HepG2 (cell line): ENCODE data around the gene UBTD1. TPM values are rescaled to one million over a fixed set of nuclear protein-coding genes. Genes with fewer than 3 reads are reported as not detected.

ENCODE experiments used
- ATAC-seq: fragments of 200-7000 bp; cut with Tn5 transposase; 3 replicates; pipeline ENCODE4 v1.9.1; 2020; ENCODE audit warnings: mild to moderate bottlenecking, moderate library complexity
- BruUV-seq: library from RNA; stranded (reverse); fragments of 400-500 nt; replicated peaks from 2 replicates; lab custom pipeline; 2021; lab: Mats Ljungman, UMichigan
- CTCF ChIA-PET: fragments of 300-600 bp; formaldehyde crosslinking; extraction: SDS; loops from one replicate; lab custom pipeline; 2021; ENCODE audit warnings: low total read pairs, inconsistent platforms, low intra/inter-chr PET ratio; lab: Yijun Ruan, JAX
- POLR2A ChIA-PET: fragments of 350-600 bp; sonication (Branson Sonifier 250); formaldehyde crosslinking; loops from one replicate; lab custom pipeline; 2020; ENCODE audit warnings: antibody characterized with exemption, inconsistent platforms; lab: Yijun Ruan, JAX
- DNase-seq: peaks from one replicate; pipeline ENCODE4 v3.0.0-alpha.2; 2015; ENCODE audit warnings: low spot score
- FAIRE-seq: peaks from 3 replicates; lab custom pipeline; 2011; peaks lifted over from hg19 to GRCh38; lab: Jason Lieb, UNC
- H2AFZ ChIP-seq: one replicate; pipeline ENCODE4 v1.6.1; 2011; ENCODE audit warnings: low read length, inconsistent platforms
- H3K27ac ChIP-seq: fragments of 300-600 bp; 3 replicates; pipeline ENCODE4 v1.8.0; 2011; ENCODE audit warnings: mixed run types, mild to moderate bottlenecking, mixed read lengths, low read length, inconsistent platforms; ENCODE audit not compliant: insufficient read depth; ENCODE audit errors: extremely low read length
- H3K27me3 ChIP-seq, 2 experiments: fragments of 200-600 bp in 1 of 2; 2 replicates in 1 of 2; 3 replicates in 1 of 2; pipeline versions ENCODE4 v1.6.0 to v1.8.0; 2011; ENCODE audit warnings: low read length in 2 of 2, mild to moderate bottlenecking in 2 of 2, moderate library complexity in 2 of 2, inconsistent platforms in 1 of 2; ENCODE audit not compliant: insufficient read depth in 2 of 2, control insufficient read depth in 1 of 2
- H3K36me3 ChIP-seq, 2 experiments: fragments of 200-600 bp in 1 of 2; replicated peaks in 1 of 2; 2 replicates in 1 of 2; 3 replicates in 1 of 2; pipeline versions ENCODE4 v1.5.1 to v1.8.0; 2011; ENCODE audit warnings: low read length in 2 of 2, inconsistent platforms in 1 of 2; ENCODE audit not compliant: insufficient read depth in 2 of 2, control insufficient read depth in 1 of 2
- H3K4me1 ChIP-seq: 2 replicates; pipeline ENCODE4 v1.5.1; 2012; ENCODE audit warnings: low read length, inconsistent platforms; ENCODE audit not compliant: insufficient read depth
- H3K4me2 ChIP-seq: 2 replicates; pipeline ENCODE4 v1.6.0; 2011; ENCODE audit warnings: low read depth, low read length, inconsistent platforms
- H3K4me3 ChIP-seq, 3 experiments: fragments of 200-600 bp in 1 of 3; sonication (generic), shearing (Covaris generic) in 1 of 3; replicated peaks in 1 of 3; 2 replicates each; pipeline ENCODE4 v1.5.1; 2011 to 2016; ENCODE audit warnings: low read length in 3 of 3, inconsistent platforms in 2 of 3, low read depth in 2 of 3, mild to moderate bottlenecking in 2 of 3, control low read depth in 1 of 3, mixed read lengths in 1 of 3; ENCODE audit not compliant: insufficient read depth in 1 of 3
- H3K79me2 ChIP-seq: one replicate; pipeline ENCODE4 v1.6.1; 2011; ENCODE audit warnings: low read length, inconsistent platforms; ENCODE audit not compliant: insufficient read depth
- H3K9ac ChIP-seq: 2 replicates; pipeline ENCODE4 v1.6.0; 2011; ENCODE audit warnings: mild to moderate bottlenecking, low read depth, low read length, inconsistent platforms; ENCODE audit not compliant: insufficient read depth
- H3K9me3 ChIP-seq: 2 replicates; pipeline ENCODE4 v1.5.1; 2012; ENCODE audit warnings: mild to moderate bottlenecking, low read length
- H4K20me1 ChIP-seq: 2 replicates; pipeline ENCODE4 v1.6.0; 2011; ENCODE audit warnings: inconsistent platforms, mild to moderate bottlenecking, low read length, moderate library complexity; ENCODE audit not compliant: insufficient read depth
- CENPX ChIP-seq: sonication (generic); formaldehyde crosslinking; IDR thresholded peaks from 2 replicates; pipeline ENCODE4 v1.9.0; 2021; ENCODE audit warnings: mild to moderate bottlenecking, missing genetic modification reagents, moderate library complexity
- SMARCE1 ChIP-seq: fragments of 450-650 bp; IDR thresholded peaks from 2 replicates; pipeline ENCODE4 v1.6.1; 2017; ENCODE audit warnings: borderline replicate concordance
- ZNF235 ChIP-seq: sonication (generic); formaldehyde crosslinking; IDR thresholded peaks from 2 replicates; pipeline ENCODE4 v1.8.1; 2023; ENCODE audit warnings: mild to moderate bottlenecking, missing genetic modification reagents, borderline replicate concordance
- ZNF589 ChIP-seq: sonication (generic); formaldehyde crosslinking; conservative IDR thresholded peaks from 2 replicates; pipeline ENCODE4 v1.8.0; 2022; ENCODE audit warnings: mild to moderate bottlenecking, moderate library complexity, missing genetic modification reagents
- ZNF788 ChIP-seq: sonication (generic); formaldehyde crosslinking; IDR thresholded peaks from 2 replicates; pipeline ENCODE4 v1.5.0; 2020; ENCODE audit warnings: mild to moderate bottlenecking, missing genetic modification reagents, borderline replicate concordance
- WGBS: methylation state at CpG from one replicate; pipeline ENCODE4 v1.1.6; 2017; ENCODE audit warnings: low lambda C conversion rate; 5-methylcytosine and 5-hydroxymethylcytosine counted together
- in situ Hi-C: cut with HindIII; loops from 2 replicates; pipeline ENCODE4 v1.10.0; 2017; ENCODE audit warnings: low pct_unique_long_range_greater_than_20kb; ENCODE audit not compliant: extremely low pct_ligation_motif_present
- intact Hi-C: fragments of 100-400 bp; cut with micrococcal nuclease; formaldehyde crosslinking; loops from one replicate; pipeline ENCODE4 v1.10.0; 2022; ENCODE audit not compliant: unreplicated experiment
- polyA plus RNA-seq, 8 experiments: library from polyadenylated mRNA; depleted of rRNA in 3 of 8; stranded (reverse) in 7 of 8; unstranded in 1 of 8; fragments of >200 nt; fragmentation: Illumina TruSeq in 4 of 8; extraction: Trizol in 4 of 8; gene quantifications; 2 replicates each; pipeline versions ENCODE4 v1.2.1 to v1.2.3, GENCODE V29; 2011 to 2016; ENCODE audit warnings: low read depth in 4 of 8, missing spikeins in 1 of 8, mixed read lengths in 1 of 8; ENCODE audit not compliant: insufficient read depth in 1 of 8
- total RNA-seq, 5 experiments: library from RNA; depleted of rRNA; stranded (reverse); fragments of >200 nt; fragmentation: Illumina TruSeq; extraction: Trizol; gene quantifications; 2 replicates each; pipeline ENCODE4 v1.2.3, GENCODE V29; 2016; ENCODE audit warnings: low read depth in 1 of 5
- TF ChIP-seq, protein P1 (sequence below): sonication (generic); formaldehyde crosslinking; IDR thresholded peaks from 2 replicates; pipeline ENCODE4 v1.4.0; 2020; ENCODE audit warnings: mild to moderate bottlenecking, low read depth, missing genetic modification reagents
- TF ChIP-seq, protein P2 (sequence below): sonication (generic); formaldehyde crosslinking; IDR thresholded peaks from 2 replicates; pipeline ENCODE4 v1.9.0; 2021; ENCODE audit warnings: mild to moderate bottlenecking, missing genetic modification reagents
- TF ChIP-seq, protein P3 (sequence below): IDR thresholded peaks from 2 replicates; pipeline ENCODE4 v1.6.1; 2016; ENCODE audit warnings: missing biosample characterization, missing genetic modification reagents, low read depth

The UBTD1 gene
- total and polyA plus RNA-seq, 2 of the 13 experiments (the other 11 are each of a cell fraction or from before 2014, with no cell fraction given) = 7.9 to 10.0 TPM

DNA sequence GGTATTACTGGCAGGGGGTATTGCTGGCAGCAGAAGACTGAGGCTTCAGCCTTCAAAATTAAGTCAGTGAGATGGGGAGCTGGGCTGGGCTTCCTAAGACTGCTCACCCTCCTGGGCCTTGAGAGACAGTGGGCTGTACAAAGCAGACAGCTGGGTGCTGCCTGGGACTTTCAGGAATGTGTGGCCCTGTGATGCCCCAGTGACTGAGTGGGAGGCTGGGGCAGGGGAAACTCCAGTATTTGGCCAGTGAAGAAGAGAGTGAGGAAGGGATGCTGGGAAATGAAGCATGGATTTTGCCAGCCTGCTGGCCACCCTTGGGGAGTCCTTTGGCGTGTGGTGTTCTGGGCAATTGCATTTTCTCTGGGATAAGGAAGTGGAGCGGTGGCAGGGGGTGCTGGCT lies 74.3 kb downstream of the UBTD1 start:
- ChIA-PET CTCF (interaction anchor here (0.6 to 2.7 kb wide), 3 partner anchors 37 to 158 kb away, joined by 4 to 46 read pairs (median 7); no protein-coding TSS in a partner anchor), POLR2A (interaction anchor here (1.2 to 2.1 kb wide), 3 partner anchors 12 to 102 kb away, joined by 3 to 10 read pairs (median 8); partner anchors contain the start of genes HOGA1 and PI4K2A)
- H3K4me2 ChIP-seq = no peak overlapping the region
- no peak for DNase-seq
- TF ChIP-seq, protein P1, sequence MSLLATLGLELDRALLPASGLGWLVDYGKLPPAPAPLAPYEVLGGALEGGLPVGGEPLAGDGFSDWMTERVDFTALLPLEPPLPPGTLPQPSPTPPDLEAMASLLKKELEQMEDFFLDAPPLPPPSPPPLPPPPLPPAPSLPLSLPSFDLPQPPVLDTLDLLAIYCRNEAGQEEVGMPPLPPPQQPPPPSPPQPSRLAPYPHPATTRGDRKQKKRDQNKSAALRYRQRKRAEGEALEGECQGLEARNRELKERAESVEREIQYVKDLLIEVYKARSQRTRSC = no peak
- TF ChIP-seq, protein P2, sequence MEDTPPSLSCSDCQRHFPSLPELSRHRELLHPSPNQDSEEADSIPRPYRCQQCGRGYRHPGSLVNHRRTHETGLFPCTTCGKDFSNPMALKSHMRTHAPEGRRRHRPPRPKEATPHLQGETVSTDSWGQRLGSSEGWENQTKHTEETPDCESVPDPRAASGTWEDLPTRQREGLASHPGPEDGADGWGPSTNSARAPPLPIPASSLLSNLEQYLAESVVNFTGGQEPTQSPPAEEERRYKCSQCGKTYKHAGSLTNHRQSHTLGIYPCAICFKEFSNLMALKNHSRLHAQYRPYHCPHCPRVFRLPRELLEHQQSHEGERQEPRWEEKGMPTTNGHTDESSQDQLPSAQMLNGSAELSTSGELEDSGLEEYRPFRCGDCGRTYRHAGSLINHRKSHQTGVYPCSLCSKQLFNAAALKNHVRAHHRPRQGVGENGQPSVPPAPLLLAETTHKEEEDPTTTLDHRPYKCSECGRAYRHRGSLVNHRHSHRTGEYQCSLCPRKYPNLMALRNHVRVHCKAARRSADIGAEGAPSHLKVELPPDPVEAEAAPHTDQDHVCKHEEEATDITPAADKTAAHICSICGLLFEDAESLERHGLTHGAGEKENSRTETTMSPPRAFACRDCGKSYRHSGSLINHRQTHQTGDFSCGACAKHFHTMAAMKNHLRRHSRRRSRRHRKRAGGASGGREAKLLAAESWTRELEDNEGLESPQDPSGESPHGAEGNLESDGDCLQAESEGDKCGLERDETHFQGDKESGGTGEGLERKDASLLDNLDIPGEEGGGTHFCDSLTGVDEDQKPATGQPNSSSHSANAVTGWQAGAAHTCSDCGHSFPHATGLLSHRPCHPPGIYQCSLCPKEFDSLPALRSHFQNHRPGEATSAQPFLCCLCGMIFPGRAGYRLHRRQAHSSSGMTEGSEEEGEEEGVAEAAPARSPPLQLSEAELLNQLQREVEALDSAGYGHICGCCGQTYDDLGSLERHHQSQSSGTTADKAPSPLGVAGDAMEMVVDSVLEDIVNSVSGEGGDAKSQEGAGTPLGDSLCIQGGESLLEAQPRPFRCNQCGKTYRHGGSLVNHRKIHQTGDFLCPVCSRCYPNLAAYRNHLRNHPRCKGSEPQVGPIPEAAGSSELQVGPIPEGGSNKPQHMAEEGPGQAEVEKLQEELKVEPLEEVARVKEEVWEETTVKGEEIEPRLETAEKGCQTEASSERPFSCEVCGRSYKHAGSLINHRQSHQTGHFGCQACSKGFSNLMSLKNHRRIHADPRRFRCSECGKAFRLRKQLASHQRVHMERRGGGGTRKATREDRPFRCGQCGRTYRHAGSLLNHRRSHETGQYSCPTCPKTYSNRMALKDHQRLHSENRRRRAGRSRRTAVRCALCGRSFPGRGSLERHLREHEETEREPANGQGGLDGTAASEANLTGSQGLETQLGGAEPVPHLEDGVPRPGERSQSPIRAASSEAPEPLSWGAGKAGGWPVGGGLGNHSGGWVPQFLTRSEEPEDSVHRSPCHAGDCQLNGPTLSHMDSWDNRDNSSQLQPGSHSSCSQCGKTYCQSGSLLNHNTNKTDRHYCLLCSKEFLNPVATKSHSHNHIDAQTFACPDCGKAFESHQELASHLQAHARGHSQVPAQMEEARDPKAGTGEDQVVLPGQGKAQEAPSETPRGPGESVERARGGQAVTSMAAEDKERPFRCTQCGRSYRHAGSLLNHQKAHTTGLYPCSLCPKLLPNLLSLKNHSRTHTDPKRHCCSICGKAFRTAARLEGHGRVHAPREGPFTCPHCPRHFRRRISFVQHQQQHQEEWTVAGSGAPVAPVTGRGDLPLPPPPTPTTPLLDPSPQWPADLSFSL (CRISPR knock-in tag) = no peak
- no peak for TF ChIP-seq ZNF235 (CRISPR knock-in tag)
- TF ChIP-seq CENPX (CRISPR knock-in tag) = no peak
- TF ChIP-seq, protein P3, sequence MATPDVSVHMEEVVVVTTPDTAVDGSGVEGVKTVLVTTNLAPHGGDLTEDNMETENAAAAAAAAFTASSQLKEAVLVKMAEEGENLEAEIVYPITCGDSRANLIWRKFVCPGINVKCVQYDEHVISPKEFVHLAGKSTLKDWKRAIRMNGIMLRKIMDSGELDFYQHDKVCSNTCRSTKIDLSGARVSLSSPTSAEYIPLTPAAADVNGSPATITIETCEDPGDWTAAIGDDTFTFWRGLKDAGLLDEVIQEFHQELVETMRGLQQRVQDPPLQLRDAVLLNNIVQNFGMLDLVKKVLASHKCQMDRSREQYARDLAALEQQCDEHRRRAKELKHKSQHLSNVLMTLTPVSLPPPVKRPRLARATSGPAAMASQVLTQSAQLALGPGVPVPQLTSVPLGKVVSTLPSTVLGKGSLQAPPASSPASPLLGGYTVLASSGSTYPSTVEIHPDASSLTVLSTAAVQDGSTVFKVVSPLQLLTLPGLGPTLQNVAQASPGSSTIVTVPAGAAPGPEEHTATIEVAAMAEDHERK = no peak
- TF ChIP-seq SMARCE1 = no peak
- TF ChIP-seq ZNF589 (CRISPR knock-in tag) = no peak
- TF ChIP-seq ZNF788 = no peak
- no peaks in the 10 kb centered on the region for H3K9me3 ChIP-seq
- intact Hi-C loops = no loop called here
- peak; percentile 8; the same call in 2 of the 3 replicates for ATAC-seq
- BruUV-seq = no TSS peak
- H3K4me3 ChIP-seq = no peak overlapping the region
- no peaks in the 10 kb centered on the region for H3K79me2 ChIP-seq
- H3K9ac ChIP-seq = no peak overlapping the region
- no peaks in the 10 kb centered on the region for H3K27me3 ChIP-seq
- WGBS = 100% methylated on average over 2 of the region's 2 CpGs
- no peak overlapping the region for H3K27ac ChIP-seq
- in situ Hi-C loops = loop anchor here (5.0 kb wide), 1 partner anchor 39 kb away; no protein-coding TSS in a partner anchor
- H4K20me1 ChIP-seq = no peaks in the 10 kb centered on the region
- FAIRE-seq = no peak
- H3K36me3 ChIP-seq = peaks cover 3 to 8% of the 10 kb centered on the region in 2 experiments; a peak in 3 of 5 replicates
- no peak overlapping the region for H2AFZ ChIP-seq
- H3K4me1 ChIP-seq = peaks cover 17% of the 10 kb centered on the region
